ENCODE results near the gene CROCC2.

Gene CROCC2

DNA sequence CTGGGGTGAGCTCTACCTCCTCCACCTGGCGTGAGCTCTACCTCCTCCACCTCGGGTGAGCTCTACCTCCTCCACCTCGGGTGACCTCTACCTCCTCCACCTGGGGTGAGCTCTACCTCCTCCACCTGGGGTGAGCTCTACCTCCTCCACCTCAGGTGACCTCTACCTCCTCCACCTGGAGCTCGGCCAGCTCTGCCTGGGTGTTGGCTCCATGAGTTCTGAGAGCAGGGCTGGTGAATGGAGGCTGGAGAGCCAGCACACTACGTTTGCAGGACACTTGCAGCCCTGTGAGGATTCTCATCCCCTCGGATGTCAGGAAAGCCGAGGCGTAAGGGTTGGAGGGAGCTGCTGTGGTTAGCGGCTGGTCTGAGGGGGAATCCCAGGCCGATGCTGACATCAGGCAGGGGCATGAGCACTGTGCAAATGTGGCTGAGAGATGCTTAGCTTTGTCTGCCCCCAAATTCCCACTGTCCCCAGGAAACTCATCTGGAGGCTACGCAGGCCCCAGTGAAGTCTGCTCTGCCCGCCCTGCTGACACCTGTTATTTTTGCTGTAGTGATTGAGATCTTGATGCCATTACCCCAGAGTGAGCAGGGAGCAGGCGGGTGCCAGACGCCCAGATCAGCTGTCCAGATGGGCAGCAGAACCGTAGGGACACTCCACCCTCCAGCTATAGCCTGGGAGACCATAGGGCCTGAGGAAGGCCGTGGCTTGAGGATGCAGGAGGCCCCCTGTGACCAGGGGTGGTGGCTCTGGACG lies 3.3 kb downstream of the CROCC2 start:
- FAIRE-seq, result no peak

DNA sequence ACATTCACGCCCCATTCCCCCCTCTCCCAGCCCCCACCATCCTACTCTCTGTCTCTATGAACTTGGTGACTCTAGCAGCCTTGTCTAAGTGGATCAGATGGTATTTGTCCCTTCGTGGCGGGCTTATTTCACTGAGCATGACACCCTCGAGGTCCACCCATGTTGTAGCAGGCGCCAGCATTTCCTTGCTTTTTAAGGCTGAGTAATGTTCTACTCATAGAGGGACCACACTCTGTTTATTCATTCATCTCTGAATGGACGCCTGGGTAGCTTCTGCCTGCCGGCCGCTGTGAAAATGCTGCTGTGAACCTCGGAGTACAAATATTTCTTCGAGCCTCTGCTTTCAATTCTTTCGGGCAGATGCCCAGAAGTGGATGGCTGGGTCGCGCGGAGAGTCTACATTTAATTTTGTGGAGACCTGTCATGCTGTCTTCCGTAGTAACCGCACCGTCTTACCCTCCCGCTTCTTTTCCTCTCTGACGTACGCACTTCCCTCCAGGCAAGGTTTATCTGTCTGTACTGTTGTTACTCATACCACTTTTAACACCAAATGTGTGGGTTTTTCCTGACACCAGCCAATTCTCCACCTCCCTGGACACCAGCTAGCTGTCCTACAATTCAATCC lies 5.6 kb downstream of the CROCC2 start:
- no peak for FAIRE-seq

DNA sequence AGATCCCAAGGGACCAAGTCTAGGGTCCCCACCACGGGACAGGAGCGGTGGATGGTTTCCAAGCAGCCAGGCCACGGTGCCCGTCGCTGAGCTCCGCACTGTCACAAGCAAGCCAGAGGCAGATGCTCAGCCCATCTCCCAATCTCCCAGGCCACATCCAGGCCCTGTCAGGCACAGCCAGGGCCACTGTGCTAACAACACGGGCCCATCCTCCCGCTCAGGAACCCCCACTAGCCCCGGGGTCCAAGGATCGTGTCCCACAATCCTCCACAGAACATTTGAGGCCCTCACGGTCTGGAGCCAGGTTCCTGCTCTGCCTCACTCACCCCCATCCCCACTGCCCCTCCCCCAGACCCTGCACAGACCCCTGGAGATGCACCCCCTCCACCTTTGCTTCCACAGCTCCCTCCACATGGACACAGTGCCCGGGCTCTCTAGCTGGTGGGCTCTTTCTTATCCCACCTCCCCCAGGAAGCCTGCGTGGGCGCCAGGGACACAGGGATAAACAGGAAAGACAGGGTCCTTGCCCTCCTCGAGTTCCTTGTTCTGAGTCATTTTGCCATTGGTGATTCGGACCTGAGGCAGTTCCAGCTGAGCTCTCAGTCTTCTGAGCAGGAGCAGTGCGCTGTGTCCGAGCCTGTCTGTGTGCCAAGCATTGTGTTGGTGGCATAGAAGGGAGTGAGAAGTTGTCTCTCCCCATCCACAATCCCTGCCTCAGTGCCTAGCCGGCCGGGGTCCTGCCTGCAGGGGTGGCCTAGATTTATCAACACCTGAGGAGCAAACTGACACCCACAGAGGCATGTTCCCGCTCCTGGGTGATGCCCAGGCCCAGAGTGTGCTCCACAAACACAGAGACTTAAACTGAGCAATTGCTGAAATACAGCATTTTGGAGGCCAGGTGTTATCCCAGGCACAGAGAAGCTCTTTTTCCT lies 7.0 kb downstream of the CROCC2 start:
- no peak for FAIRE-seq

DNA sequence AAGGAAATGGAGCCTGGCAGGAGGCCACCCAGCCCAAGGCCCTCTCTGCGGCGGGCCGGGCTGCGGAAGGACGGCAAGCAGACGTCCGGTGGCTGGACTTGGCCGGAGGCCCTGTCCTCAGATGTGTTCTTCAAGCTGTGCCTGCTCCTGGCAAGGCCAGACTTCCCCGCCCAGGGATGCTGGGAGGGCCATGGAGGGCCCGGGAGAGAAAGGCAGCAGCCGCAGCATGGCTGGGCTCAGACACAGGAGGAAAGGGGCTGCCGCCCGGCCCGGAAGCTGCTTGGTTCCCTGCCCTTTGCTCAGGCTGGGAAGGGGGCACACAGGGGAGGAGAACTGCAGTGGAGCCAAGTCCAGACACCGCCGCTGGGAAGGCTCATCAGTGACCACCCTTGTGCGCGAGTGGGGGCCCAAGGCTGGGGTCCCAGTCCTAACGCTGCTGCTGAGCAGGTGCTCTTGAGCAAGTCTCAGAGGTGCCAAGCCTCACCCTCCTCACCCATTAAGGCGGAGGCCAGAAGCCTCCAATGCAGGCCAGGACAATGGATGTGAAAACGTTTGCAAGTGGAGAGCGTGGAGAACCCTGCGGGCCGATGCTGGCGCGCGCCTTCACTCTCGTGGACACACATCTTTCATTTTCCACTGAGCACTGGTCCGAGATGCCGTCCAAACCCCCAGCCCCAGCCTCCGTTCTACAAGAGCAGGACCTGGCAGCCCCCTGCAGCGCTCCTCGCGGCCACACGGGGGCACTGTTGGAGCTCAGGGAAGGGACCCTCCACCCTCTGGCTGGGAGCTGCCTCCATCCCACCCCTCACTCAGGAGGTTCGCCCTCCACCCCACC lies 7.9 kb downstream of the CROCC2 start:
- no peak for FAIRE-seq

DNA sequence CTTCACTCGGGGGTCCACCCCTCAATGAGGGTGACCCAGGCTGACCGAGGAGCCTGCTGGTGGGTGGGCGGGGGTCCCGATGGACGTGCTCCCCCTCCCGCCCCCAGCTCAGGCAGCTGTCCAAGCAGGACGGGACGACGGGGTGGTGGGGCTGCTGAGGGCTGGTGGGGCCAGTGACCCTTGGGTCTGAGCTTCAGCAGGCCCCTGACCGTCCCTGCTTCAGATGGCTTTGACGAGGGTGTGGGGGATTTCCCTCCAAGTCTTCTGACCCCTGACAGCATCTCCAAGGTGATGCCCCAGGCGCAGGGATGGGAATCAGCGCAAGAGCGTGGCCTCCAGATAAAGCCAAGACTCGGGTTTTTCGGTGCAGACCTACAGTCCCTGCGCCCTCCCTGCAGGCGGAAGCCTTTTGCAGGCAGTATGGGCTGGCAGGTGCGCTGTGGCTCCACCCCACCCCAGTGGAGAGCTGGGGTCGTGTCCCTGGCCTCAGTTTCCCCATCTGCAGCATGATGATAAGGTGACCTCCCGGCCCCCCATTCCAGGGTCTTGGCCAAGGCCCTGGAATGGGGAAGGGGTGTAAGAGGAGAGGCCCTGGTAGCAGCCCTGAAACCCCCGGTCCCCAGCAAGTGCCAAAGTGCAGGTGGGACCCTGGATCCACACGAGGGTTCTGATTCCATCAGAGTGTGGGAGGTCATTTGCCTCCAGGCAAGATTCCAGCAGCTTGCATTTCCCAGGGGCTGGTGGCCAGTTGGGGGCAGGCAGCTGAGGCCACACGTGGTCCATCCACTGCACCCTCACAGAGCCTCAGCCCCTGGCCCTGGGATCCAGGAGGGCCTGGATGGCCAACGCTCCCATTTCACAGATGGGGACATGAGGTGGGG lies 8.7 kb downstream of the CROCC2 start:
- FAIRE-seq, result no peak

DNA sequence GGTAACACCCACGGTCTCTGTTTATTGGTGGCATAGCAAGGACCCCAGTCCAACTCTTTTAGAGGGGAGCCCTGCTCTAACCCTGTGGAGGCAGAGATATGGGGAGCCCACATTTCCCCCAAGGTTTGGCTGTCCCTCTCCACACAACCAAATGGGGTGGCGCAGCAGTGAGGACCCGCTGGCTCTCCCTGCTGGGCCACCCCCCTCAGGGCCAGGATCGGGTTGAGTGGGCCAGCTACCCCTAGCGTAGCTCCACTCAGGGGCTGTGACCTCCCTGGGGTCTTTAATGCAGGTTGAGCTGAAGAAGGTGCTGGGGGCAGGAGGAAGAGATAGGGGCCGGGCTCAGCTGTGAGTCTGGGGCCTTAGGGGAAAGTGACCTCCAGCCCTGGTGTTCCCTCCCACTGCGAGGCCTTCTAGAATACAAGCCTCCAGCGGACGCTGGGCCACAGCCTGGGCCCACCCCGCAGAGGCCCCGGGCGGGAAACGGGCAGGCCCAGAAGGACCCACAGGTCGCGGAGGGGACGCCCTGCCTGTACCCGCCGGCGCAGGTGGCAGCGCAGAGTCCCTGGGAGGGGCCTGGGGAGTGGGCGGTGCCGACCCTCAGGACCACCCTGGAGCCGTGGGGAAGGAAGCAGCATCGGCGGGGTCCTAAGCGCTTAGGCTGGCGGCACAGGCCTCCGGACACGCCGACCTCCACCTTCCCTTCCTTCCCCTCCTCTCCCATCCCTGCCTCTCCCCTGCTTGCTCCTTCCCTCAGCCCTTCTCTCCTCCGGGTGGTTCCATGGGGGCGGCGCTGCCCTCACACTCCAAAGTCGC lies 9.6 kb downstream of the CROCC2 start:
- FAIRE-seq, result no peak

DNA sequence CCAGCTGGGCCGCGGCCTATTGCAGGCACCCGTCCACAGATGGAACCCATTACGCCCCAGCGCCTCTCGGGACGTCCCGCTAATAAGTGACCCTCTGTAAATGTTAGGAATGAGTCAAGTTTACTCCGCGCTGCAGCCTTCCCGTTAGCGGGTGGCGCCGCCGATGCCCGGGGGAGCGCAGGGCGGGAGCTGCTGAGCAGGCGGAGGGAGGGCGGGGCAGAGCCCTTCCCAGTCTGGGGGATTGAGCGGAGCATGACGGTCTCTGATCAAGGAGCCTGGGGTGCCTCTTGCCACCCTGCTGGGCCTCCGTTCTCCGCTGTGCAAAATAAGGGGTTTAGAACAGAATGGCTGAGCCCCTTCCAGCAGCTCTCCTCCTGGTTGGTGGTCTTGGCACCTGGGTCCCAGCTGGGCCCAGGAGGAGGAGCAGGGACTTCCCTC lies 10.5 kb downstream of the CROCC2 start:
- no peak for FAIRE-seq

DNA sequence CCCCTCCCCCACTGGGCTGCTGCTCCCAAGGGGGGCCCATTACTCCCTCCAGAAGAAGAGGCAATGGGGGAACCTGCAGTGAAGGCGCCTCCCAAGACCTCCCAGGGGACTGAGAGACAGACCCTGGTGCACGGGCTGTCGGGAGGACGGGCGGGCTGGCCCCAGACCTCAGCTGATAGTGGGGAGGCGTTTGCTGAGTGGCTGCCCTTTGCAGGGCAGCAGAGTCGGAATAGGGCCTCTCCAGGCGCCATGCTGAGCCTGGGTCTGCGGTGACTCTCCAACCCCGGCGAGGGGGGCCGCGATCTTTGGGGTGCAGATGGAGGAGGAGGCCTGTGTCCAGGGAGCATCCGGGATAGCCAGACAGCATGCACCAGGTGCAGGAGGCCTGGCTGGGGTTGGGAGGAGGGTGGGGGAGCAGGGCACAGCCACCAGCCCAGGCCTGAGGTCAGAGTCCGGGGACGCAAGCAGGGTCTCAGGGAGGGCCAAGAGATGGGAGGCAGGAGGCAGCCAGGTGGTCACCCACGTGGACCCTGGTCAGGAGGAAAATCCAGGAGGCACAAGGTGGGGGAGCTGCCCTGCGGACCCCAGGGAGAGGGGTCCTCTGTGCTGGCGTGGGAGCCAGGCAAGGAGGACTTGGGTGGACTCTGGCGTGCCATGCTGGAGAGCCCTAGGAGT lies 11.0 kb downstream of the CROCC2 start:
- no peak for FAIRE-seq

DNA sequence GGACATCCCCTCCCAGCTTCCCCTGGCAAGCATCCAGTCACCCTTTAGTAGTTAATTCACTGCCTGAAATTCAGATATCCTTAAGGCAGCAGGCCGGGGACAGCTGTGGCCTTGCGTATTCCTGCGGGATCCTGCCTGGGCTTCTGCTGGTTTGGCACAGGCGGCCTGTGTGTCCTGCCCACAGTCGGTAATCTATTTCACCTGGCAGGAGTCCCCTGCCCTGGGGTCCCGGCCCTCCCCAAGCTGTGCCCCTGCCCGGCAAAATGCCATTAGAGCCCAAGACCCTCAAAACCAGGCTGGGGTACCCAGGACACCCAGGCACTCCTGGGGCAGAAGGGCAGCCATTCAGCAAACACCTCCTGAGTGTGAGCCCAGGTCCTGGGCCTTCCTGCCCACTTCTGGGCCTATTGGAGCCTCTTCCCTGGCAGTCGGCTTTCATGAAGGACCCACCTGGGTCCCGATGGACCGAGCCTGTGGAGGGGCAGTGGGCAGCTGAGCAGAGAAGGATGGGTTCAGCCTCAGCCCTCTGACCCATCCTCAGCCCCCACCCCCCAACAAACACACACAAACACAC lies 11.6 kb downstream of the CROCC2 start:
- no peak for FAIRE-seq

DNA sequence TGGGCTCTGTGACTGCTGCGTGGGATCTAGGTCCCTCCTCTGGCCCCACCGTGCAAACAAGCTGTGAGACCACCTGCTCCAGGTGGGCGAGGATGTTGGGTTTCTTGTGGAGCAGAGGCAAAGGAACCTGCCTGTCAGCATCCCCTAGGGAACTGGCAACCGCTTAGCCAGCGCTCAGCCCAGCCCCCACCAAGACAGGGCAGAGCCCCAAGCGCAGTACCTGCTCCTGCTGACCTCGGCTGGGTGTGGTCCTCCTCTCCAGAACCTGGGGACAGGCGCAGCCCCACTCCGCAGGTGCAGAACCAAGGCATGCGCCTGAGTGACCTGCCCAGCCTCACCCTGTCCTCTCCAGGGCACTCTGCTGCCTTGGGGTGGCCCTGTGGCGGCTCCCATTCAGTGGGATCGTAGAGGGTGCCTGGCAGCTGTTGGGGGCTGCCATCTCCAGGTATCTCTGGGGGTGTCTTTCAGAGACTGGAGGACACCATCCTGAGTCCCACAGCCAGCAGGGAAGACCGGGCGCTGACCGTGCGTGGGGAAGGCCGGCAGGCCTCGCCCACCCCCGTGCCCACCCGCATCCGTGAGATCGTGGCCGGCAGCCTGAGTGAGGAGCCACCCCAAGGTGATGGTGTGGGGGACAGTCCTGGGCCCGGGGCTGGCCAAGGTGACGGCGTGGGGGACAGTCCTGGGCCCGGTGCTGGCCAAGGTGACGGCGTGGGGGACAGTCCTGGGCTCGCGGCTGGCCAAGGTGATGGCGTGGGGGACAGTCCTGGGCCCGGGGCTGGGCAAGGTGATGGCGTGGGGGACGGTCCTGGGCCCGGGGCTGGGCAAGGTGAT lies 12.3 kb downstream of the CROCC2 start:
- no peak for FAIRE-seq

DNA sequence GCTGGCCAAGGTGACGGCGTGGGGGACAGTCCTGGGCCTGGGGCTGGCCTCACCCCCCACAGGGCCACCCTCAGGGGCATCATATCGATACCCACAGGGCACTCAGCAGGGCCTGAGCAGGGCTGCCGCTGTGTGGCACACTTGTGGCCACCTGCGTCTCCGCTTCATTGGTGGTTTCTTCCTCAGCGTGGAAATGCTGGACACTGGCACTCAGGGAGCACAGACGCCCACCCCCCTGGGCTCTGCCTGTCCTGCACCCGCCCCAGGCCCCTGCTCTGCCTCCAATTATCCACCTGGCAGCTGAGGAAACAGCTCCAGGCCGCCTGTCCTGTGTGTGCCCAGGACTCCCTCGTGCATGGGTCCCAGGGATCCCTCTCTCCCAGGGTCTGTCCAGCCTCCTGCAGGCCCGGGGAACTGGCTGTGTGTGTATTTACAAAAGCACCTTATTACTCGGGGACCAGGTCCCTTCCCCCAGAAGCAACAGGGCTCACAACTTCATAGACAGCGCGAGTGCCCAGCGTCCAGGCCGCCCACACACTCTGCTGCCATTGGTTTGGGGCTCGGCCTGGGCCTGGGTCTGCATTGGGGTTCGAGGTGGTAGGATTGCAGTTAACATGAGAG lies 13.1 kb downstream of the CROCC2 start:
- no peak for FAIRE-seq

DNA sequence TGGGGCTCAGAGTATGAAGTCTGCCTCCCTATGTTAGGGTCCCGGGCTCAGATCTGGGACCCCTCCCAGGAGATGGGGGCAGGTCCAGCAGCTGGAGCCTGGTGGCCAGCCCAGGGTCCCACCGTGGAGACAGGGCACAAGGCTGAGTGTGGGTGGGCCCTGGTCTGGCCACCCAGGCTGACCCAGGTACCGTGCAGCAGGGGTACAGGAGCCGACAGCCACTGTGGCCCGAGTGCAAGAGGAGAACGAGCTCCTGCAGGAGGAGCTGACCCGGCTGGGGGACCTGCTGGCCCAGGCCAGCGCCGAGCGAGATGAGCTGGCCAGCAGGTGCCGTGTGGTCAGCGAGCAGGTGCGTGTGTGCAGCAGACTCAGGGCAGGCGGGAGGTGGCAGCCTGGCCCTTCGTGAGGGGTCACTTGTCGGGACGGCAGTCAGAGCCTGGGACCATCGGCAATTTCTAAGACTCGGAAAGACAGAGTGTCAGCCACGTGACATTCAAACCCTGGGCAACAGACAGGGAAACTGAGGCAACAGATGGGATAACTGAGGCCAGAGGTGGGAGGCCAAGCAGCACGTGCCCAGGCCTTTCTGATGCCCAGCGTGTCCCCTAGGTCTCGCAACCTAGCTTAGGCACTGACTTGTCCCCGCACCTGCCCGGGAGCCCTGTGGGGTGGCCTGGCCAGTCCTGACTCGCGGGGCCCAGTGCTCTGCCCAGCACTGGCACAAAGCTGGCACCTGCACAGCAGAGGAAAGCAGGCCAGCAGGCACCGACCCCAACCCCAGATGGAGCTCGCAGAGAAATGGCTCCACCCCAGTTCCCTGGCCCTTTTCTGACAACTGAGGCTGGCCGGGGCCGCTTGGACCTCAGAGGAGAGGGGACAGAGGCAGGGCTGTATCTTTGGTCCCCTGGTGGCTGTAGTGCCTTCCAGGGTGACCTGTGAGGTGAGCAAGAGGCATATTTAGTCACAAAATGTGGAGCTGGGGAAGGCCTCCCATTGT lies 13.9 kb downstream of the CROCC2 start:
- no peak for FAIRE-seq

DNA sequence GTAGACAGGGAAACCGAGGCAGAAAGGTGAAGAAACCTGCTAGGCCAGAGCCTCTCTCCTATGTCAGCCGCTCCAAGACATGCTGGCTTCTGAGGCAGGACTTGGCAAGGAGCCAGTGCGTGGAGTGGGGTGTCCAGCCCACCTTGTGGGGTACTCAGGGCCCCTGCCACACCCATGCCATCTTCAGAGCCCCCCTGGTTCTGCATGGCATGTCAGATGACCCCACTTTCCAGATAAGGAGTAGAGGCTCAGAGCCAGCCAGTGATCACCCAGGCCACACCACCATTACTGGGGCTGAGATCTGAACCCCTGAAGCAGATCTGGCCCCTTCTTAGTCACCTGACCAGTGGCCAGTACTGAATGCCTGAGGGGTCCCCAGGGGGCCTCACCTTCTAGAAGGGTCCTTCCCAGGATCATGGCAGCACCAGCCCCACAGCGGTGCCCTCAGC lies 14.7 kb downstream of the CROCC2 start:
- no peak for FAIRE-seq

DNA sequence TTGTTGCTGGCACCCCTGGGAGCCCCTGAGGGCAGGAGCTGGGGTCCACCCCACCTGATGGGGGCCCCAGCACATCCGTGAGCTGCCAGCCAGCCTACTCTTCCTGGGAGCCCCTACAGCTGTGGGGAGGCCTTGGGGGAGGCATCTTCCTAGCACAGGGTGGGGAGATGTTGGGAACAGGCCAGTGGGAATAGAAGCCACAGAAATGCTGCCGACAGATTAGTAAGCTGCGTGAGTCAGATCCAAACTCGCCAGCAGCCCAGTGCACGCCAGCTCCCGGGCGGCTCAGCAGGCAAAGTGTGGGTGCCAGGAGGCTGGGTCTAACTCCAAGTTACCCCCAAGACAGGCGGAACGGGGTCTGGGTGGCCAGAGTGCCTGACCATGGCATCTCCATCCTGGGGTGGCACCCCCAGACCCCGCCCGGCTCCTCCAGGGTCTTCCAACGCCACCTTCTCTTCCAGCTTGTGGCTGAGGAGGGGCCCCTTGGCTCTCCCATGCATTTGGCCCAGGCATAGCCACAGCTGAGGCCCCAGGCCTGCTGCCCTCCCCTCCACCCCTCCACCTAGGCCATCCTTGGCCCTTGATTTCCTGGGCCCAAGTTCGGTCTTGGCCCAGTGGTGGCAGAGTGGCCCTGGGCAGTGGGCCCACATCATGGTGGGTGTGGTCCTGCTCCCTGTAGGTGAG lies 15.3 kb downstream of the CROCC2 start:
- no peak for FAIRE-seq

DNA sequence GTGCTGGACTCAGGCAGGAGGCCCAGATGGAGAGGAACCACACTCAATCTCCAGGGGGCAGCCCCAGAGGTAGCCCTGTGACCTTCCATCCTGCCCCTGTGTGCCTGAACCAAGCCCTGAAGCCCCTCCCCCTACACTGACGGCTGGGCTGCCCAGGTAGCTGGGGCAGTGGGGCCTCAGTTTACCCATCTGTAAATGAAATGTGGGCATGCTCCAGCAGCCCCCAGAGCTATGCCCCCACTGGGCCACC lies 15.8 kb downstream of the CROCC2 start:
- FAIRE-seq, result no peak

DNA sequence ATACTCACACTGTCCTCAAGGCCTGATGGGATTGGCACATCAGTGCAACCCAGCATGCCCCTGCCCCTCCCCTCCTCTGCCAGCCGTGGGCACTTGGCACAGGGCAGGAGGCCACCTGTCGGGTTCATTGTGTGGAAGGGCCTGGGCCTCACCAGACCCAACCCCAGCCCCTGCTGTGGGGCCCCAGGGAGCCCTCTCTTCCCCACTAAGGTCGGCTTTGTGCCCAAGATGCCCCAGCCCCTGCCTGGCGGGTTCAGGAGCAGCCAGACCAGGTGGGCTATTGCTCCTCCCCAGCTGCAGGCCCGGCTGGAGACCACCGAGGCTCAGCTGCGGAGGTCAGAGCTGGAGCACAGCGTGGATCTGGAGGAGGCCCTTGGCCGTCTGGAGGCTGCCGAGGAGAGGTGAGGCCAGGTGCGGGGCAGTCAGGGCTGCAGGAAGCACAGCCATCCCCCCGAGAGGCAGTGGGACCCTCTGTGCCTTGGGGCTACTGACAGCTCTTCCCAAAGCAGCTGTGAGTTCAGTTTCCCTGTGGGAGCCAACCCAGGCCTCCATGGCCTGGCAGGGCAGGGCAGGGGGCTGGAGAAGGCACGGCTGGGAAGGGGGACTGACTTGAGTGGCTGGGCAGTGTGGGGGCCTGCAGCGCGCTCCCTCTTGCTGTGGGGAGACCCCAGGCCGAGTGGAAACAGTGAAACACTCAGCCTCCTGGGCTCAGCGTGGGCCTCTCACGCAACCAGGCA lies 16.3 kb downstream of the CROCC2 start:
- FAIRE-seq, result no peak
